GM23338 (cell line): Measurements from ENCODE around the gene SLC17A1.

Source experiments
- CTCF ChIP-seq, 2 experiments: fragments of 200-600 bp in 1 of 2; sonication (generic) in 1 of 2; conservative IDR thresholded peaks; 2 replicates each; pipeline versions ENCODE4 v1.5.1 to v1.6.1; 2016 to 2017; ENCODE audit warnings: antibody characterized with exemption in 2 of 2, low read depth in 2 of 2, mild to moderate bottlenecking in 2 of 2, moderate library complexity in 1 of 2
- EZH2phosphoT487 ChIP-seq: fragments of 200-600 bp; sonication (generic); IDR thresholded peaks from one replicate; pipeline ENCODE4 v1.8.1; 2018; ENCODE audit warnings: antibody characterized with exemption; ENCODE audit not compliant: unreplicated experiment

GRCh38 chr6:25769983-25770382 is 61.9 kb downstream of the SLC17A1 start:
- TF ChIP-seq CTCF (conservative IDR thresholded peaks at IDR 0.05; ENCODE audit: low read depth in 2 of 2): no peak
- no peak for TF ChIP-seq EZH2phosphoT487
